GM12892 (cell line): ENCODE measurements around the gene TAF11L6. TPM values are rescaled to one million over a fixed set of nuclear protein-coding genes. Genes with fewer than 3 reads are reported as not detected.
"Not testable (repeated sequence)": the region's sequence is repeated elsewhere in the genome, so short reads cannot be mapped to it uniquely, and the experiment has no call there.

ENCODE experiments used
- DNase-seq: peaks from one replicate; pipeline ENCODE4 v3.0.0; 2011; ENCODE audit not compliant: insufficient read length
- FAIRE-seq: peaks from 2 replicates; lab custom pipeline; 2011; peaks lifted over from hg19 to GRCh38; lab: Jason Lieb, UNC
- POLR2A ChIP-seq: IDR thresholded peaks from 2 replicates; pipeline ENCODE4 v1.6.1; 2011; ENCODE audit warnings: low read depth, low read length, control low read depth
- POLR2AphosphoS5 ChIP-seq: IDR thresholded peaks from 2 replicates; pipeline ENCODE4 v1.6.1; 2011; ENCODE audit warnings: low read depth, low read length, control low read depth
- TAF1 ChIP-seq: IDR thresholded peaks from 2 replicates; pipeline ENCODE4 v1.6.1; 2011; ENCODE audit warnings: low read depth, mild to moderate bottlenecking, control low read depth, low read length, borderline replicate concordance
- polyA plus RNA-seq: library from polyadenylated mRNA; unstranded; fragments of >200 nt; gene quantifications from one replicate; pipeline ENCODE4 v1.2.1, GENCODE V29; 2012; ENCODE audit warnings: missing spikeins, inconsistent platforms; ENCODE audit not compliant: missing spikeins

TAF11L6 gene
- not detected for polyA plus RNA-seq

DNA sequence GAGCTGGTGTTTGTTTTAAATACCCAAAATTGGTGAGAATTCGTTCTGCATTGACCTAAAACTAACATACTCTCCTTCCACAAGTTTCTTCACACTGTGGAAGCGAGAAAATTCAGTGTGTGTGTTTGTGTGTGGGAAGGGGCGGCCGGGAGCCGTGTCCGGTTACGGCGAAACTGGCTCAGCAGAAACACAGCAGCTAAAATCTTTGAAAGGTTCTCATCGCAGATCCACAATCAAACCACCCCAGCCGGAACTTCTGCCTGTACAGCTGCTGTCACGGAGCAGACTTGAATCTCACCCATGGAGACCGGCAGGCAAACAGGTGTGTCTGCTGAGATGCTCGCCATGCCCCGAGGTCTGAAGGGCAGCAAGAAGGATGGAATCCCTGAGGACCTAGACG, at the start of gene TAF11L6:
TAF11L6 (plus strand) TSS at position 301 of the 400 bp plus-strand sequence.
- not testable (repeated sequence) for DNase-seq, FAIRE-seq

DNA sequence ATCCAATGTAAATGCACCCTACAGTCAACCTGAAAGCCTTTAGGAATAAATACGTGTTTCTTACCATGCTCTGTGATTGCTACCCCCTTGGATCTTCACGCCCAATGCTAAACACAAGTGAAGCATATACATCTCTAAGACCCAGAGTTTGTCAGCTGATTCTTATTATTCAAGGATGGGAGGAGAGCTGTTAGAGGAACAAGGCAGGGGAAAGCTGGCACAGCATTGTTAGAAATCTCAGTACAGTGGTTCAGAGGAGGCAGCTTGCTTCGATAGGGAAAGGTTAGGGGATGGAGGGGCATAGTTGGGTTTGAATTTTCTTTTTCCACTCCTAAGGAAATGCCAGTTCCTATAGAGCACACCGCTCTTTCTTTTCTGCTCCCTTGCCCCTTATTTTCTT, 47.1 kb upstream of the TAF11L6 start:
- no peak for FAIRE-seq
- no peak for TF ChIP-seq POLR2A
- TF ChIP-seq TAF1: no peak
- no peak for TF ChIP-seq POLR2AphosphoS5
- no peak for DNase-seq

DNA sequence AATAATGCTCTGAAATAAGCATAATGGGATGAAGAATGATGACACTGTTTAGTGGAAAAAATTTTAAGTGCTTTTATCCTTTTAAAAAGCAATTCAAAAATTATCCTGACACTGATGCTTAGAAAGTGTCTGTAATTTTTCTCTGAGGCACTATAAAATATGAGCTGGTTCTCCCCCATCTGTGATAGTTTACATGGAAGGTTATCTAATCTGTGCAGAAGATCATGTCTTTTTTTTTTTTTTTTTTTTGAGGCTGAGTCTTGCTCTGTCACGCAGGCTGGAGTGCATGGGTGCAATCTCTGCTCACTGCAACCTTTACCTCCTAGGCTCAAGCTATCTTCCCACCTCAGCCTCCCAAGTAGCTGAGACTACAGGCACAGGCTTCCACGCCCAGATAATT, 45.7 kb upstream of the TAF11L6 start:
- TF ChIP-seq POLR2A: no peak
- TF ChIP-seq TAF1: no peak
- TF ChIP-seq POLR2AphosphoS5: no peak
- no peak for FAIRE-seq
- DNase-seq: no peak

DNA sequence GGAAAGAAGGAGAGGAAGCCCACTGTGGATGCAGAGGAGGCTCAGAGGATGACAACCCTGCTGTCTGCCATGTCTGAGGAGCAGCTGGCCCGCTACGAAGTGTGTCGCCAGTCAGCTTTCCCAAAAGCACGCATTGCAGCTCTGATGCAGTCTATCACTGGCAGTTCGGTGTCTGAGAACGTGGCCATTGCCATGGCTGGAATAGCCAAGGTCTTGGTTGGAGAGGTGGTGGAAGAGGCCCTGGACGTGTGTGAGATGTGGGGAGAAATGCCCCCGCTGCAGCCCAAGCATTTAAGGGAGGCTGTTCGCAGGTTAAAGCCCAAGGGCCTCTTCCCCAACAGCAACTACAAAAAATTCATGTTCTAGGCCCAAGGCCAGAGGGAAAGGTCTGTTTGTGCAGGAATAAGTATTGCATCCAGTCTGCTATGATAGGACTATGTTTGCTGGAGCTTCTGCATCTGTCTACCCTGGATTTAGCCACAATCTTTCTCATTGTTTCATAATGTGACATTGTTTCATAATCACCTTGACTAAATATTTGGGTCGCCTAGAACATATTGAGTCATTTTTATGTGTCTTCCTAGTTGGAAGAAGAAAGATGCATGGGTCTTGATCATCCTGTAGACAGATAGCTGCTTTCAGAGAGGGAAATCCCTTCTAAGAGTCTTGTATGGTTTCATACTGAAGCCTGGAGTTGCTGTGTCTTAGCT, 41.9 kb upstream of the TAF11L6 start:
- not testable (repeated sequence) for DNase-seq, FAIRE-seq

DNA sequence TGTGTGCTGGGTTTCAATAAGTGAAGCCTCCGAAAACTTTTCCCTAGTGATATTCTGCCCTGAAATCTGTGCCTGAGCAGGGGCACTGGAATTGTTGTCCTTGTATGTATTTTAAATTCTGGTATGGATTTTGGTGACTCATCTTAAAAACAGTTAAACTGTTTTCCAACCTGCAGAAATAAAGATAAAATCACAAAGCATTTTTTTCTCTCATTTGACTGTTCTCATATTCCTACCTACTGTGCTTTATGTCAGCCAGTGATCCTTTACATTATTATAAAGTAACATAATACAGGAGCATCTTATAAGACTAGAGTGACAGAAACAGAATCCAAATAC, 41.3 kb upstream of the TAF11L6 start:
- TF ChIP-seq POLR2AphosphoS5 (no peak), POLR2A (no peak), TAF1 (no peak)
- no peak for DNase-seq
- FAIRE-seq: no peak

DNA sequence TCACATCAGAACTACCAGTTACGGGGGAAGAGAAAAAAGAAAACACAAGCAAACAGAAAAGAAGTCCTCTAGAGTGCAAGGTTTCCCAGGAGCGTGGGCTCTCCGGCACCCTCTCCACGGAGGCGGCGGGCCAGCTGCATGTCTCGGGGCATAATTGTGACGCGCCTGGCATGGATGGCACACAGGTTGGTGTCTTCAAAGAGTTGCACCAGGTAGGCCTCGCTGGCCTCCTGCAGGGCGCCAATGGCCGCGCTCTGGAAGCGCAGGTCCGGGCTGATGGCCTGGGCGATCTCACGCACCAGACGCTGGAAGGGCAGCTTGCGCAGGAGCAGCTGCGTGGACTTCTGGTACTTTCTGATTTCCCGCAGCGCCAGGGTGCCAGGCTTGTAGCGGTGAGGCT, 37.2 kb upstream of the TAF11L6 start:
- FAIRE-seq, DNase-seq: not testable (repeated sequence)

DNA sequence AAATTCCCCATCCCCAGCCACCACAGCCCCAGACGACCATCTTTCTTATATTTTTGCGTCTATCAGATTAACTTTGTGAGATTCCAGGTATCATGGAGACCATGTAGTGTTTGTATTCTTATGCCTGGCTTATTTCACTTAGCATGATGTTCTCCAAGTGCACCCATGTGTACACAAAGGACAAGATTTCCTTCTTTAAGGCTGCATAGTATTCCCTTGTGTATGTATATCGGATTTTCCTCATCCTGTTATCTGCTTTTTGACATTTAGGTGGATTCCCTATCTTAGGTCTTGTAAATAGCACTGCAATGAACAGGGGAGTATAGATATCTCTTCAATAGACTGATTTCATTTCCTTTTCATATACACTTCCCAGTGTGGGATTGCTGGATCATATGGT, 35.7 kb upstream of the TAF11L6 start:
- DNase-seq (no peak), FAIRE-seq (no peak)
- TF ChIP-seq TAF1 (no peak), POLR2A (no peak), POLR2AphosphoS5 (no peak)

DNA sequence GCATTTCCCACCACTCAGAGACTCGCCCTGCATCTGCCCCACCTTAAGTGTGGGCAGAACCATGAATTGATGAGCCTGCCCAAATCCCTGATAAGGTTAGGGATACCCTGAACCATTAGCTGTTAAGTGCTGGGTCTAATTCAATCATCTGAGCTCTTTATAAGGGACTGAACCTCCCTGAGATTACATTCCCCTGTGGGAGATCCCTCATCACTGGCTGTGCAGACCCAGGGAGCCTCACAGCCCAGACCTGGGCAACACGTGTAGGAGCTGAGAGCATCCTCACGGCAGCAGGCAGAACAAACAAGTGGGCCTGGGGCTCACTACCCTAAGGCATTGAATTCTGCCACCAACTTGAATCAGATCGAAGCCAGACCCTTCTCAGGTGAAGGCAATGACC, 31.0 kb upstream of the TAF11L6 start:
- TF ChIP-seq POLR2AphosphoS5 (no peak), TAF1 (no peak), POLR2A (no peak)
- FAIRE-seq (no peak), DNase-seq (no peak)

DNA sequence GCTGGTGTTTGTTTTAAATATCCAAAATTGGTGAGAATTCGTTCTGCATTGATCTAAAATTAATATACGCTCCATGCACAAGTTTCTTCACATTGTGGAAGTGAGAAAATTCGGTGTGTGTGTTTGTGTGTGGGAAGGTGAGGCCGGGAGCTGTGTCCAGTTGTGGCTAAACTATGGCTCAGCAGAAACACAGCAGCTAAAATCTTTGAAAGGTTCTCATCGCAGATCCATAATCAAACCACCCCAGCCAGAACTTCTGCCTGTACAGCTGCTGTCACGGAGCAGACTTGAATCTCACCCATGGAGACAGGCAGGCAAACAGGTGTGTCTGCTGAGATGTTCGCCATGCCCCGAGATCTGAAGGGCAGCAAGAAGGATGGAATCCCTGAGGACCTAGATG, 30.5 kb upstream of the TAF11L6 start, which contains the start of gene TAF11L2:
TAF11L2 (plus strand) TSS at position 301 of the 400 bp plus-strand sequence.
- not testable (repeated sequence) for DNase-seq, FAIRE-seq

DNA sequence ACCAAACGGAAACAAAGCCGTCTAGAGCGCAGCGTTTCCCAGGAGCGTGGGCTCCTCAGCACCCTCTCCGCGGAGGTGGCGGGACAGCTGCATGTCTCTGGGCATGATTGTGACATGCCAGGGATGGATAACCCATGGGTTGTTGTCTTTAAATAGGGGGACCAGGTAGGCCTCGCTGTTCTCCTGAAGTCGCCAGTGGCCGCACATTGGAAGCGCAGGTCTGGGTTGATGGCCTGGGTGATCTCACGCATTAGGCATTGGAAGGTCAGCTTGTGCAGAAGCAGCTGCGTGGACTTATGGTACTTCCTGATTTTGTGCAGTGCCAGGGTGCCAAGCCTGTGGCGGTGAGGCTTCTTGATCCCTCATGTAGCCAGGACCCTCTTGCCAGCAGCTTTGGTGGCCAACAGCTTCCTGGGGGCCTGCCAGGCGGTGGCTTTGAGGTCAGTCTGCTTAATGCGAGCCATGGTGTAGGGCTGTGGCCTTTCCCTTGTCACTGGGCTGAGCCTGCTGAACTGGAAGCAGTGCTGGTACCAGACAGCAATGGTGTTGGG, 16.6 kb upstream of the TAF11L6 start:
- no peak for TF ChIP-seq POLR2A
- no peak for TF ChIP-seq TAF1
- TF ChIP-seq POLR2AphosphoS5: no peak
- DNase-seq (no peak), FAIRE-seq (no peak)

DNA sequence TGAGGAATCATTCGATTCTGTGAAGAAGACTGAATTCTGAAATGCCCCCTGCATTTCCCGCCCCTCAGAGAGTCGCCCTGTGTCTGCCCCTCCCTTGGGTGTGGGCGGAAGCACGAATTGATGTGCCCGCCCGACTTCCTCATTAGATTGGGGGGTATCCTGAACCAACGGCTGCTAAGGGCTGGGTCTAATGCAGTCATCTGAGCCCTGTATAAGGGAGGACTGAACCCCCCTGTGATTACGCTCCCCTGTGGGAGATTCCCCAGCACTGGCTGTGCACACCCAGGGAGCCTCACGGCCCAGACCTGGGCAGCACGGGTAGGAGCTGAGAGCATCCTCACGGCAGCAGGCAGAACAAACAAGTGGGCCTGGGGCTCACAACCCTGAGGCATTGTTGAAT, 10.9 kb upstream of the TAF11L6 start:
- DNase-seq, FAIRE-seq: not testable (repeated sequence)

DNA sequence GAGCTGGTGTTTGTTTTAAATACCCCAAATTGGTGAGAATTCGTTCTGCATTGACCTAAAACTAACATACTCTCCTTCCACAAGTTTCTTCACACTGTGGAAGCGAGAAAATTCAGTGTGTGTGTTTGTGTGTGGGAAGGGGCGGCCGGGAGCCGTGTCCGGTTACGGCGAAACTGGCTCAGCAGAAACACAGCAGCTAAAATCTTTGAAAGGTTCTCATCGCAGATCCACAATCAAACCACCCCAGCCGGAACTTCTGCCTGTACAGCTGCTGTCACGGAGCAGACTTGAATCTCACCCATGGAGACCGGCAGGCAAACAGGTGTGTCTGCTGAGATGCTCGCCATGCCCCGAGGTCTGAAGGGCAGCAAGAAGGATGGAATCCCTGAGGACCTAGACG, 10.4 kb upstream of the TAF11L6 start, which contains the start of gene TAF11L3:
TAF11L3 (plus strand) TSS at position 301 of the 400 bp plus-strand sequence.
- not testable (repeated sequence) for DNase-seq, FAIRE-seq

DNA sequence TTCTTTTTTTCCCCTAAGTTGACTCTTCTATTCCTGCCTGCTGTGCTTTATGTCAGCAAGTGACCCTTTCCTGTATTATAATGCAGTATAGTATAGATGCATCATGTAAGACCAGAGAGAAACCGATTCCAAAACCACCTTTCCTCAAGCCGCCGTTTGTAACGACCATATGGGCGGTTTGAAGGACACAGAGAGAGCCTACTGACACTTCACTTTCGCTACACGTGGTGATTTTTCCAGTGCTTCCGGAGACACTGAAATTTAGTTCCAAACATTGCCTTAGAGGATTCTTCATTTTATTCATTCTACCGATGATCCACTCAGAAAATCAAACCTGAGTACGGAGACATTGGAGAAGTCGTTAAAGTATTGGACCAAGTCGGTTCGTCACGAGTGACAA, 9.0 kb upstream of the TAF11L6 start:
- not testable (repeated sequence) for DNase-seq, FAIRE-seq

DNA sequence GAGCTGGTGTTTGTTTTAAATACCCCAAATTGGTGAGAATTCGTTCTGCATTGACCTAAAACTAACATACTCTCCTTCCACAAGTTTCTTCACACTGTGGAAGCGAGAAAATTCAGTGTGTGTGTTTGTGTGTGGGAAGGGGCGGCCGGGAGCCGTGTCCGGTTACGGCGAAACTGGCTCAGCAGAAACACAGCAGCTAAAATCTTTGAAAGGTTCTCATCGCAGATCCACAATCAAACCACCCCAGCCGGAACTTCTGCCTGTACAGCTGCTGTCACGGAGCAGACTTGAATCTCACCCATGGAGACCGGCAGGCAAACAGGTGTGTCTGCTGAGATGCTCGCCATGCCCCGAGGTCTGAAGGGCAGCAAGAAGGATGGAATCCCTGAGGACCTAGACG, 7.0 kb upstream of the TAF11L6 start, which contains the start of gene TAF11L4:
TAF11L4 (plus strand) TSS at position 301 of the 400 bp plus-strand sequence.
- not testable (repeated sequence) for FAIRE-seq, DNase-seq

DNA sequence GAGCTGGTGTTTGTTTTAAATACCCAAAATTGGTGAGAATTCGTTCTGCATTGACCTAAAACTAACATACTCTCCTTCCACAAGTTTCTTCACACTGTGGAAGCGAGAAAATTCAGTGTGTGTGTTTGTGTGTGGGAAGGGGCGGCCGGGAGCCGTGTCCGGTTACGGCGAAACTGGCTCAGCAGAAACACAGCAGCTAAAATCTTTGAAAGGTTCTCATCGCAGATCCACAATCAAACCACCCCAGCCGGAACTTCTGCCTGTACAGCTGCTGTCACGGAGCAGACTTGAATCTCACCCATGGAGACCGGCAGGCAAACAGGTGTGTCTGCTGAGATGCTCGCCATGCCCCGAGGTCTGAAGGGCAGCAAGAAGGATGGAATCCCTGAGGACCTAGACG, 3.5 kb upstream of the TAF11L6 start, which contains the start of gene TAF11L5:
TAF11L5 (plus strand) TSS at position 301 of the 400 bp plus-strand sequence.
- FAIRE-seq, DNase-seq: not testable (repeated sequence)

DNA sequence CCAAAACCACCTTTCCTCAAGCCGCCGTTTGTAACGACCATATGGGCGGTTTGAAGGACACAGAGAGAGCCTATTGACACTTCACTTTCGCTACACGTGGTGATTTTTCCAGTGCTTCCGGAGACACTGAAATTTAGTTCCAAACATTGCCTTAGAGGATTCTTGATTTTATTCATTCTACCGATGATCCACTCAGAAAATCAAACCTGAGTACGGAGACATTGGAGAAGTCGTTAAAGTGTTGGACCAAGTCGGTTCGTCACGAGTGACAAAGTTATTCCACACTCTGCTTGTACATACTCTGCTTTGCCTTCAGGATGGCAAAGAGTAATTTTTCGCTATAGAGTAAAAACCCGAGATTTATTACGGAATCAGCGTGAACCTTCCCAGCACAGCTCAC, 2.0 kb upstream of the TAF11L6 start:
- DNase-seq, FAIRE-seq: not testable (repeated sequence)
